HTERT RPE-1 (cell line): ENCODE results near the gene GSG1L.

Experiments used
- in situ Hi-C: fragments of 300-500 bp; cut with MboI; formaldehyde crosslinking; loops from 4 replicates; pipeline ENCODE4 v1.14.3; 2020; ENCODE audit warnings: low sequenced_read_pairs

Gene GSG1L

DNA sequence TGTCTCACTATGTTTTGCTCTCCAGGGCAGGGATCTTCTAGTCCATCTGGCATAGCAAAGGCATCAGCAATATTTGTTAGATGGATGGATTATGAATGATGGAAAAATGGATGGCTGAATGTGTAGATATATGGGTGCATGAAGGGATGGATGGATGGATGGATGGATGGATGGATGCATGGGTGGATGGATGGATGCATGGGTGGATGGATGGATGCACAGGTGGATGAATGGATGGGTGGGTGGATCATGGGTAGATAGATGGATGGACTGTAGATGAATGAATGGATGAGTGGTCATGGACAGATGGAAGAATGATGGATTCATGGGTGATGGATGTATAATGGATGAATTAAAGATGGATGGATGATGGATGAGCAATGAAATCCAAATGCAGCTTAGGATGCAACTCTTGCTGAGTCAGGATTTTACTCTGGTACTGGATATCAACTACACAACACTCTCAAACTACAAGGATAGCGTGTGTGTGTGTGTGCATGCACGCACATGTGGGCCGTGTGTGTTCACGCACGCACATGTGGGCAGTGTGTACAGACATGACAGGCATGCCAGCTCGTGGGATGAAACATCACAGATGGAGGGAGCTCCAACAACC, 34.0 kb downstream of the GSG1L start:
- in situ Hi-C loops = no loop called here

DNA sequence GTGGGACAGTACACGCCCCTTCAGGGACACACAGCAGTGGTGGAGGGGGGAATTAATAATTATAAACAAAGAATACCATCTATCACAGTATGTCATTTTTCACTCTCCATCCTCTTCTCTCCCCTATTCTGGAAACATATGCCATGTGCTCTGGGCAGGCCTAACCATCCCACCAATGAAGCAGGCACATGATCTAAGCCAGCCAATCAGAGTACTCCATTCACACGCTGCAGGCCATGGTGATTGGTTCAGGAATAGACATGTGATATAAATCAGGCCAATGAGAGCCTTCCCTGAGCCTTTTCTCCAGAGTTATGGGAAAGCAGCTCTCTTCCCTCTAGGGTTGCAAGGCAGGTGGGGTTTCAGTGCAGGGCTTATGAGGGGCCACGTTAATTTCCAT, 36.5 kb downstream of the GSG1L start:
- in situ Hi-C loops = no loop called here

DNA sequence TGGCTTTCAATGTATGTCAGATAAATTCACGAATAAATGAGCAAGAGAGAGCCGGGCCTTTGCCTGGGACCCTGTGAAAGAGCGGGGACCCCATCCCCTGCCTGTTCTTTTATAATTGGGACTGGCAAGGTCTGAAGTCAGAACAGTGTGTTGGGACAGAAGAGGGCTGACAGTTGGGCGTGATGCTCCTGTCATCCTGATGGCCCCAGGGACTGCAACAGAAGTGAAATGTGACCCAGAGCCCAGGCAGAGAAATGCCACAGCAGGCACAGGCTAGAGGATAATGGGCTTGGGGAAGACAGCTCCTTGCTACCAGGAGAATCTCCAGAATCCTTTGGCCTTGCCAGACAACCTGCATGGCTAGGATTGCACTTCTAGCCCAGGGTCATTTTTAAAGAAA, 37.9 kb downstream of the GSG1L start:
- in situ Hi-C loops = no loop called here

DNA sequence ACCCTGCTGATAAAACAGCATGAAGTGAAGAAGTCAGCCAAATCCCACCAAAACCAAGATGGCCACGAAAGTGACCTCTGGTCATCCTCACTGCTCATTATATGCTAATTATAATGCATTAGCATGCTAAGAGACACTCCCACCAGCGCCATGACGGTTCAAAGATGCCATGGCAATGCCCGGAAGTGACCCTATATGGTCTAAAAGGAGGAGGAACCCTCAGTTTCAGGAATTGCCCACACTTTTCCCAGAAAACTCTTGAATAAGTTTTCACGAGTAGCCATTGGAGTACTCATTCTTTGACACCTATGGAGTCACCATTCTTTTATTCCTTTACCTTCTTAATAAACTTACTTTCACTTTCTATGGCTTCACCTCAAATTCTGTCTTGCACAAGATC, 44.3 kb downstream of the GSG1L start:
- in situ Hi-C loops = no loop called here

DNA sequence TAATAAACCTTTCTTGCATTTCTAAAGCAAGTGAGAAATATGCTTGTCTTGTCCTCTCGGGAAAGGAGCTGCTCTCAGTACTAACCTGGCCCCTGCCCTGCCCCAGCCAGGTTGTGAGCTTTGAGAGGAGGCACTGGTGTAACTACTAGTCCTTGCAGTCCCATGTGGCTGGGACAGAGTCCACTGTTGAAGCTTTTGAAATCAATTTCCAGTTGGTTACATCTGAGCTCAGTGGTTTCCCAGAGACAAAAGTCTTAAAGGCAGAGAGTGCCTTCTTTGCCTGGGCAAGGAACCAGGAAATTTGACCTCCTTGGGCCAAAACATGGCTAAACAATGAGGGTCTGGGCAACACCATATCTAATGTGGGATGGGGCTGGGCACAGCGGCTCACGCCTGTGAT, 48.7 kb downstream of the GSG1L start:
- in situ Hi-C loops = no loop called here

DNA sequence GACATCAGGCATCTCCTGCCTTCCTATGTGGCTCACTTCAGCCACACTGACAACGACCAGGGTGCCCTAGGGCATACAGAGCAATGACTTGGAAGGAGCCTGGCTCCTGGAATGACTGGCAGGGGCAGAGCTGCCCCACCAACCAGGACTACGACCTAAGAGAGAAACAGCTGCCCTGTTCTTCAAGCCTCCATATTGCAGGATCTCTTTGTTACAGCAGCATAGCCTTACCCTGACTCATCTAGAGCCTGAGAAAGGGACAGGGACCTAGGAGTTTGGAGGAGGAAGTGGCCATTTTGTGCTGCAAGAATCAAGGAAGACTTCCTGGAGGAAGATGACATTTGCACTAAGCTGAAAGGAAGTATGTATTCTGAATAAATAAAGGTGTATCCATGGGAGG, 49.6 kb downstream of the GSG1L start:
- in situ Hi-C loops = no loop called here

DNA sequence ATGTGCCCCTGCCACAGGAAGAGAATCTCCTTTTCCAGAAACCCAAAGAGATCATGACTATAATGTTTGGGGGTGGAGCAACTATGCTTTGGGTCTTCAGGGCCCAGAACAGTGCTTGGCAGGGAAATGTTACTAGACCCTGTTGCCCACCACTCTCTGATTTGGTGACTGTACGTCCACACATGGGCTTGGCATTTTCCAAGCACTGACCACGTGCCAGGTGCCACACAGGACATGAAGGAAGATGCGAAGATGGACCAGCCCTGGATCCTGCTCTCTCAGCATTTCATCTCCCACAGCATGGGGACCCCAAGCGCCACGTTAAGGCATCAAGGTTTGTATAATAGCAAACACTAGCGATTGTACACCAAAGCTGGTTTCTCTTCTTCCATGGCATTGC, 50.1 kb downstream of the GSG1L start:
- in situ Hi-C loops = no loop called here

DNA sequence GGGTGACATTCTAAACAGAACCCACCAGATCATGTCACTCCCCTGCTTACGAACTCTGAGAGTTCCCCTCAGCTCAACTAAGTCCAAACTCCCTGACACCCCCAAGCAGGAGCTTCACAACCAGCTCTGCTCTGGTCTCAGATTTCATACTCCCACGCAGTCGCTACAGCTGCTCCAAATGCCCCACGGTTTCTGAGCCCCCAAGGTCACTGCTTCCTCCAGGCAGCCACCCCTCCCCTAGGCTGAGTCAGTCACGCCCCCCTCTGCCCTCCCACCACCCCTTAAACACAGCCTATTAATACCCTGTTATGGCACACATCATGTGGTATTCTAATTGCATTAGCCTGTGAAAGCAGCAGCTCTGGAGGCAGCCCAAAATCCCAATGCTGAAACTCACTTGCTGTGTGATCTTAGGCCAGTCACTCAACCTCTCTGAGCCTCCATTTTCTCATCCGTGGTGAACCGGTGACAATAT, 51.5 kb downstream of the GSG1L start:
- in situ Hi-C loops = no loop called here

DNA sequence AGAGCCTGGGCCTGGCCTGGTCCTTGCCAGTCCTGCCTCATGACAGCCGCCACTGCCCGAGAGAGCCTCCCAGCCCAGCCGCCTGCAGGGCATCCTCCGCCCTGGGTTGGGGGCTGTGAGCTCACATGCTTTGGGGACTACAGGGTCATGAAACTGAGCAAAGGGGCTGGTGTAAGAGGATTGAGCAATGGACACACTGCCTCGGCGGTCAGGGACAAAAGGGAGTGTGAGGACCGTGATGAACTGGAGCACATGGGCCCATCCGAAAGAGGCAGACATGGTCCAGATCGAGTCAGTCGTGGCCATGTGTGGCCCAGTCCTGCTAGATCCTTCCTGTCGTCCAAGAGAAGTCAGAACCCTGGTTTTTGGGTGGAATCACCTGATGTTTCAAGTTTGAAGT, 52.3 kb downstream of the GSG1L start:
- in situ Hi-C loops = no loop called here

DNA sequence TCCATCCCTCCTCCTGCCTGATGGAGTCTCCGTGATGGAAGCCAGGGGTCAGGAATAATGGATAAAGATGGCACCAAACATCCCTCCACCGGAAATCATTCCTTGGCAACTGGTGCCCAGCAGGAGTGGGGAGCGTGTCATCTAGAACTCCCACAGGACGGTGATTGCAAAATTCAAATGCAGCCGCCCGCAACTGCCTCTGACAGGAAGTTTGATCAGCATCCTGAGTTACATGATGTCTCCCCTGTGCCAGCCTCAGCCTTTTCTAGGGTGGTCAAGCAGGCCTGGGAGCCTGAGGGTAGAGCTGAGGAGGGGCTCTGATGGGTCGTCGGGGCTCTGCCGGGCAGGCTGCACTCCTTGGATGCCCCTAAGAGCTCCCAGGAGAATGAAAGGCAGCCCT, 52.8 kb downstream of the GSG1L start:
- in situ Hi-C loops = no loop called here

DNA sequence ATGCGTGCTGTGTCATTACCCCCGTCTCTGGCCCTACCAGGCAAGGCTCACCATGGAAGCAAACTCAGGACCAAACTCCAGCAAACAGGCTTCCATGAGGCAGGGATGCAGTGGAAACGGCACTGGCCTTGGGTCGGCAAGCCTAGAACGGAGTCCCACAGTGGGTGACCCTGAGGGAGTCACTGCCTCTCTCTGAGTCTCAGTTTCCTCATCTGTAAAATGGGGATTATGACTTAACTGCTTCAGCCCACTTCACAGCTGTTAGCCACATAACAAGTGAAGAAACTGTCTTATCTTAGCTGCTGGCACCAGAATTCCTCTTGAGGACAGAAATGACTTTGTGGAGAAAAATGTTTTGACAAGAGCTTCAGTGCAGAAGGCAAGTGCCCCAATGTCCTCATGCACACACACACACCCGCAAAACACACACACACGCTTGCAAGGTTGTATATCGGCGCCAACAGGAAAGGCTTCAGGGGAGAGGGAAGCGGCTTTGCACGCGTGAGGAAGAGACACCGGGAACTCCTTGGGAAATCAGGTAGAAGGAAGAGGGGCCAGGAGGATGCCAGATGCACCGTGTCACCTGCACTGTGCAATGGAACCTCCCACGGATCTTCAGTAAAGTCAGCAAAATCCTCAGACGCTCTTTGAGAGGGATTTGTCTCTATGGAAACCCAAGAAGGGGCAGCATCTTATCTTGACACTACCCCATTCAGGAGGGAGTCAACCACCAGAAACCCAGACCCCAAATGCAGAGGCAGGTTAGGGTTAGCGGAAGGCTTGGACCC, 53.7 kb downstream of the GSG1L start:
- in situ Hi-C loops = no loop called here

DNA sequence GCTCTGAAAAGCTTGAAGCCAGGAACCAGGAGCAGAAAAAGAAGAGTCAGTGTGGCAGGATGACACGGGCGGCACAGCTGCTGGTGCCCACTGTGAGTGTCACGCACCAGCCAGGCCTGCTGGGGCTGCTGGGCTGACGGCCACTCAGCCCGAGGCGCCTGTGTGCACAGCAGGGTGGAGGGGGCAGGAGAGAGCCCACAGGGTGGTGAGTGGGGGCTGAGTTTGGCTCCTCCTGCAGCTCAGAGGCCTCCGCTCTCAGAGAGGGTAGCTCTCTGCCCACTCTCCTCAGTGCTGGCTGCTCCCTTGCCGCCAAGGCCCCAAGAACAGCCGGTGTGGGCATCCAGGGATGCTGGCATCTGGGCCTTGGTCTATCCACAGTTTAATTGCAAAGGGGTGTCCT, 59.6 kb downstream of the GSG1L start:
- in situ Hi-C loops = no loop called here

DNA sequence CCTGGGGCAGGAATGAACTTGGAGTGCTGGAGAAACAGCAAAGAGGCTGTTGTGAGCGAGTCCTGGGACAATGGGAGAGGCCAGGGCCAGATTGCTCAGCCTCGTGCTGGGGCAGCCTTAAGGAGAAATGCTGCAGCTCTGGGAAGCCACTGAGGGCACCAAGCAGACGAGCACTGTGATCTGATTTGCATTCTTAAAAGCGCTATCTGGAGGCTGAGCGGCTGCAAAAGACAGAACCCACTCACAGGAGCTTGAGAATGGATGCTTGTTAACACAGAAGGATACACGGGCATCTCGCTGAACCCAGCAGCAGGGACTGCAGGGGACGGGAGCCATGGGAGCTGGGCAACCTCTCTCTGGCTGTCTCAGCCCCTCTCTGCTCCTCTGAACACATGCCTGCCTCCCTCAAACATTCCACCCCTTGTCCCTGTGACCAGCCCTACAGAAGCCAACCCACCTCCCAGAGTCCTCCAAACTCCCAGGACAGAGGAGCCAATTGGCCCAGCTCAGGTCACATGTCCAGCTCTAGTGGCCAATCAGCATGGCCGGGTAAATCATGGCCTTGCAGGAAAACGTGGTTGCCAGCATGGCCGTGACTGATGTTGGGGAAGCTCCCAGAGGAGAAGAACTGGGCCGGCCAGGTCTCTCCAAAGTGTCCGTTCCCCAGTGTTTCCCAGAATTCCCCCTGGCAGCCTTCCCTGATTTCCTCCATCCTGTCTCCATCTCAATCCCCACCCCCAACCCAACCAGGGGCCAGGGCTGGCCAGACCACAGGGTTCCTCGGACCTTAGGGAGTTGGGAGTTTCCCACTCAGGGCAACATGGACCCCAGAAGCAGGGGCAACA, 60.3 kb downstream of the GSG1L start:
- in situ Hi-C loops = no loop called here

DNA sequence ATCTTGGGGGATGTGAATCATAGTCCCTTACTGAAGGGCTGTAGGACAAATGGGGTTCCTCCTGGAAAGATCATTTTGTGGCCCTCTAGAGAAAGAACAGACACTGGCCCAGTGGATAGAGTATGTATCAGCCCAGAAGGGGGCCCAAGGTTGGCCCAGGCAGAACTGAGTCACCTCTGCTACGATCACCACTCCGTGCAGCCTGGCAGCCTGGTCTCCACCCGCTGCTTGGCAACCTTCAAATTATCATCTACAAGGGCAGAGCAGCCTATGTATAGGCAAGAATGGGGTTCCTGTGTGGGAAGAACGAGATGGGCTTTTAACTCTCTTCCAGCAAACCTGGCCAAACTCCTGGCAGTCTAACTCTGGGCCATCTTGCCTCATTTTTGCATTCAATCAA, 61.9 kb downstream of the GSG1L start:
- in situ Hi-C loops = no loop called here

DNA sequence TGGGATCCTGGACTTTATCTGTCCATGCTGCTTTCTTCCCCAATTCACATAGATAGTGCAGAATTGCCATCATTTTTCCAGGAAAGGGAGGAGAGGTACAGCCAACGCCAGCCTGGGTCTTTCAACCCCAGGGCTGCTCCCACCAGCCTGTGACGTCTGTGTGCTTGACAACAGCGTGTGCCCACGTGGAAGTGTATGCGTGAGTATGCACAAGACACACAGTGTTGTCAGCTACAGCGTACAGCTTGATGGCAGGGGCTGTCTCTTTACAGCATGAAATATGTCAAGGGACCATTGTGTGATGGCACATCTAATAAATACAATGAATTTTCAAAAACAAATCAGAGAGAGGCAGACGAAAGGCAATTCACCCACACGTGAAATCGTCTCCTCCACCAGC, 62.3 kb downstream of the GSG1L start:
- in situ Hi-C loops = no loop called here

DNA sequence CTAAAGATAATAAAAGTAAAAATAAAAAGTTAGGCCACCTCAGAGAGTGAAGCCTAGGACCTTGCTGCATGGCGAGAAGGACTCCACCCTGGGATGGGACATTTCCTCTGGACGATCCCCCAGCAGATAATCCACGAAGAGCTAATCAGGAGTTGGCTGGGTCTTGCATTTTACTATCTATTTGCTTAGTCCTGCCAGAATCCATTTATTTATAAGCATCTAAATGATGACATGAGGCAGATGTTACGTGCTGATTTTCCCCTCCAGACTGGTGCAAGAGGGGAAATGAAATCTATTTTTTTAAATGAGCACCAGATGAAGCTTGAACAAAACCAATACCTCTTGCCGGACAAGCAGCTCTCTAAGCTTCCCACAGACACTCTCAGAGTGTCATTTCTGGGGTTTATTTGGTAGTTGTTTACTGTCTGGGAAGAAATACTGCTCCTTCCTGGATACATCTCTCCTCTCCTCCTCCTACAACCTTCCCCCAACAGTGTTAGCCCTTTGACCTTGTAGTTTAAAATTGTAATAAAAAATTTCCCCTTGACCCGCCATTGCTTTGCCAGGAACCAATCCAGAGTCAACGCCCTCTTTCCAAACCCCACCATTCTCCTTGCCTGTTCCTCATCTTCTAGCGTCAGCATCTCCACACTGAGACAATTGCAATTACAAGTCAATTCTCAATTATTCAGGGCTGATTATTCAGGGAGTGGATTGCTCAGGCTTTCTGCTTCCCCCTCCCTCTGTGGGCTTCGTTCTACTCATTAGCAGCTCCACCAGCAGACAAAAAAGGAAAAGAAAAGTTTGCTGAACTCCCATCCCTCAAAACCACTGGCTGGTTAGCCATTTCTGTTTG, 63.0 kb downstream of the GSG1L start:
- in situ Hi-C loops = no loop called here

DNA sequence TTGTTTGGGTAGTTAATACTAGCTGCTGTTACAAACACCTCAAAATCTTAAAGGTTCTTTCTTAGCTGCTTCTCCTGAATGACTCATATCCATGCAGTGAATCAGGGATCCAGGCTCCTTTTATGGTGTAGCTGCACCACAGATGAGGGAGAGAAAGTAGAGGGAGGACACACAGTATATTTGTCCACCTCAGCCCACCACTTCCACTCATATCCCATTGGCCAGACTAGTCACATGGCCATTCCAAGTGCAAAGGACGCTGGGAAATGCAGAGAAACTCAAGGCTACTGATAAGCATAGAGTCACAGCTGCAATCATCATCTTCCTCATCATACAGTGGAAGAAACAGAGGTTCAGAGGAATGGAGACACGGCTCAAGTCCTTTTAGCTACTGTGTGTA, 63.8 kb downstream of the GSG1L start:
- in situ Hi-C loops = no loop called here

DNA sequence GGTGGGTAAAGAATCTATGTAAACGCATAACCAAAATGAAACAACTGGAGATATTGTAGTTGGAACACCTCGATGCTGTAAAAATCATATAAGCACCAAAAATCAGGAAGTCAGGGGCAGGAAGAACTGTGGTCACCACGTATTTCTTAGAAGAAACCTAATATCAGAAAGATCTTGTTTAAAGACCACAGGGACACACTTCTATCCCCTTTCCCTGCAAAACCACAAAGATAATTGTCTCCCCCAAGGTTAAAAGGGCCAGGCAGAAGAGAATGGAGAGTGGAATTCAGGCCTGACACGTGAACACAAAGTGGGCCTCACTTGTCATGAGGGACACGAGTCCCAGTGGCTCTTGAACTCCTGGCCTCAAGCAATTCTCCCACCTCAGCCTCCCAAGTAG, 68.1 kb downstream of the GSG1L start:
- in situ Hi-C loops = no loop called here

DNA sequence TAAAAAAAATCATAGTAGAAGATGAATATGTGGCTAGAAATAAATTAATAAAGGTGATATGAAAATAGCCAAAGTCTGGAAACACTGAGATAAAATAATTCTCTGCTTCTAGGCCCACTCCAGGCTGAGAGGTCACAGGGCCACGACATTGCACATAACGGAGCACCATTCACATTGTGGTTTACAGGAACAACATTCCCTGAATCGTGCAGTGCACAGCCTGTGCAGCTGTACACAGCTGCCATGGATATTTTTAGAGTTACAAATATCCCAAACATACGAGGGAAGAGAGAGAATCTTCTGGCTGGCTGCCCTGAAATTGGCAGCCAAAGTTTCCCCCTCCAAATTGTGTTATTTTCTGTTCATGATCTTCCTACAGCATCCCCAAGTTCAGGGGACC, 68.8 kb downstream of the GSG1L start:
- in situ Hi-C loops = no loop called here

DNA sequence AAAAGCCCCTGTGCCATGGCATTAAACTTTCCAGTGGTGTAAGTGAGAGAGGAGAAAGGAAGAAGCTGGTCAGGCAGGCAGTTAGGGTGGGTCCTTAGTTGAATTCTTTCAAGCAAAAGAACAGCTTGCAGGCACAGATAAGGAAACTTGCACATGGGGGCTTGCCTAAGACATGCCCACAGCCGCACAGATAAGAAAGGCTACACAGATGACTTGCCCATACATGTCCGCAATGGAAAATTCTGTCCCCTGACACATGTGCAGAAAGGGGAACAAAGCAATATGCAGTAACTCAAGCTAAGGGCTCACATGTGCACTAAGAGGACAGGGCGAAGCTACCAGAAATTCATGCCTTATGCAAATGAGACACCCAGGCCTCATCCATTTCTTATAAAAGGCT, 69.9 kb downstream of the GSG1L start:
- in situ Hi-C loops = no loop called here

DNA sequence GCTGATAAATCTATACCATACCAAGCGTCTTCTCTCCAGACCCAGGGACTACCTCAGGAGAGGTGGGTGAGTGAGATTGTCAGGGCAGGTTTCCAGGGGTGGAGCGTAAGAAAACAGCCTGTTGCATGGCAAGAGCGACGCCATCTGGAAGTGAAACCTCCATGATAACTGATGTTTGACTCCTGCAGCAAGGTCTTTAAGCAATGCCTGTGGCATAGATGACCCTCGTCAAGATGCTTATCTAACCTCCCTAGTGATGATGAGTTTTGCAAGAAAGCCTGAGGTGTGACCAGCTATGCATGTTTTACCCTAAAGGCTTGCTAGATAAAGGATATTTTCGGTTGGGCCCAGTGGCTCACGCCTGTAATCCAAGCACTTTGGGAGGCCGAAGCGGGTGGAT, 71.6 kb downstream of the GSG1L start:
- in situ Hi-C loops = no loop called here
